T-helper 1 cell treated with Interleukin-12 subunit alpha and Interleukin-12 subunit beta and Interleukin-4 antibody, amounts not matched to agents 30 ng/mL and 1 ng/mL, for 36 hours (primary cell): ENCODE results near the gene UGT1A1. TPM values are rescaled to one million over a fixed set of nuclear protein-coding genes. Genes with fewer than 3 reads are reported as not detected.

Source experiments
- intact Hi-C: fragments of 100-400 bp; cut with micrococcal nuclease; formaldehyde crosslinking; loops from one replicate; pipeline ENCODE4 v1.15.1; 2024
- total RNA-seq: library from RNA; stranded (reverse); gene quantifications from 2 replicates; pipeline ENCODE4 v1.2.3, GENCODE V29; 2022

UGT1A1 gene
- total RNA-seq, 1 donor from 2014 or later, result not detected

GRCh38 chr2:233756429-233757081 lies 3.5 kb upstream of the UGT1A1 start:
- intact Hi-C loops, result no loop called here

DNA sequence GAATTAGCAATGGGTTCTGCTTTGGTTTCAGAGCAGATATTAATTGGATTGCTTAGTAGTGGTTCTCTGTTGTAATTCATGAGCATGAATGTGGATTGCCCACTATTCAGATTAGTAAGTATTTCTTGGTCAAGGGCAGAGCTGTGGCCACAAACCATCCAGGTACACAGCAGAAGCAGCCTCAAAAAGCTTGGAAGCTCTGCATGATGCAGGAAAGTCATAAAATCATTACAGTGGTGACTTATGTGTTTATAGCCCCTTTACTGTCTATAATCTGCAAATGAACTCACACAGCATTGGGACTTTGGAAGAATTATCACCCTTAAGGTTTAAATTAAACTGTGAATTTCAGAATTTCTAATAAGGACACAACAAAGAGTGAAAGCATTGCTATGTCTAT lies 1.9 kb upstream of the UGT1A1 start:
- intact Hi-C loops, result no loop called here

DNA sequence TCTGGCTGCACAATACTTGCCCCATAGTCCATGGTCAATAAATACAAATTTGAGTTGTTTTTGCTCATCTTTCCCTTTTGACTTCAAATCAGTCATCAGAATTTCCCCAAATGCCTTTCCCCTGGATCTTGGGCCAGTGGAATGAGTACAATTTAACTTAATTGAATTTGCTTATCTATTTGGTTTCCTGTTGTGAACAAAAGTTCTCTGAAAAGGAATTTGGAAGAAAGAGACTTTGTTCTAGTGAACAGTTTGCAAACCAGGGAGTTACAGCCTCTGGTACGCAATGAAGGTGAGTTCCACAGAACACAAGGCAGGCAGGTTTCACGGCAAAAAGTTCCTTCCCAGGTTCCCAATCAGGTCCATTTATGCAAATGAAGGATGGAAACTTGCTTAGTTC lies 1.2 kb upstream of the UGT1A1 start:
- intact Hi-C loops, result no loop called here

- intact Hi-C loops, result no loop called here
These were observed 1.1 kb downstream of the UGT1A1 start for GRCh38 chr2:233761040-233761769.

- intact Hi-C loops, result no loop called here
These were observed 4.2 kb downstream of the UGT1A1 start for GRCh38 chr2:233764264-233764663.

GRCh38 chr2:233764761-233765160 lies 4.7 kb downstream of the UGT1A1 start:
- intact Hi-C loops, result no loop called here

GRCh38 chr2:233766416-233766815 lies 6.3 kb downstream of the UGT1A1 start:
- intact Hi-C loops, result no loop called here

GRCh38 chr2:233768076-233768475 lies 8.0 kb downstream of the UGT1A1 start:
- intact Hi-C loops, result no loop called here

DNA sequence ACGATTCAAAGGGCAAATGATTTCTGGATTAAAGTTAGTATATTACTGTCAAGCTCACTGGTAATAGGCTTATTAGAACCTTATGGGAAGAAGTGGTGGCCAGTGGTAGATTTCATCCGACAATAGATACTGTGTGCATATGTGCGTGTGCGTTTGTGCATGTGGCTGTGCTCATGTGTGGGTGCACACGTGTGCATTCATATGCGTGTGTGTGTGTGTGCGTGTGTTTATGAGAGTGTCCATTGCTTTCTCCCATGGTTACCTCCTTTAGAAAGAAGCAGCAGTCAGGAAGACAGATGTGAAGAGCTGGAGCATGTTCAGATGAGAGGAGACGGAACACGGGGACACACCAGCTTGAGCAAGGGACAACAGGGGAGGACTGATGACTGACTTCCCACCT lies 9.2 kb downstream of the UGT1A1 start:
- intact Hi-C loops, result no loop called here

GRCh38 chr2:233772153-233772552 lies 12.1 kb downstream of the UGT1A1 start:
- intact Hi-C loops, result no loop called here

- intact Hi-C loops, result no loop called here
These were observed 12.5 kb downstream of the UGT1A1 start for GRCh38 chr2:233772583-233772982.

DNA sequence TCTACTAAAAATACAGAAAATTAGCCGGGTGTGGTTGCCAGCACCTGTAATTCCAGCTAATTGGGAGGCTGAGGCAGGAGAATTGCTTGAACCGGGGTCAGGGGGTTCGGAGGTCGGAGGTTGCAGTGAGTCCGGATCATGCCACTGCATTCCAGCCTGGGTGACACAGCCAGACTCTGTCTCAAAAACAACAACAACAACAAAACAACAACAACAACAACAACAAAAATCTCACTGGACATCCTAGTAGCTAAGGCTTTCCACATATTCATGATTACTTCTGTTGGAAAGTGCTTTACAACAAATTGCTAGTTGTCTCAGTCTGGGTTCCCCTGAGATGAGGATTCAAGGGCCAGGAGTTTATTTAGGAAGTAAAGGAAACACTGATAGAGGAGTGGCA lies 13.8 kb downstream of the UGT1A1 start:
- intact Hi-C loops, result no loop called here

- intact Hi-C loops, result no loop called here
These were observed 15.3 kb downstream of the UGT1A1 start for GRCh38 chr2:233775414-233775813.

- intact Hi-C loops, result no loop called here
These were observed 18.0 kb downstream of the UGT1A1 start, which contains the start of gene MROH2A for GRCh38 chr2:233778030-233778429. MROH2A (plus strand) TSS chr2:233778330; CDS start chr2:233779359, 1,029 bp downstream.

GRCh38 chr2:233779722-233780121 lies 19.7 kb downstream of the UGT1A1 start:
- intact Hi-C loops, result no loop called here

DNA sequence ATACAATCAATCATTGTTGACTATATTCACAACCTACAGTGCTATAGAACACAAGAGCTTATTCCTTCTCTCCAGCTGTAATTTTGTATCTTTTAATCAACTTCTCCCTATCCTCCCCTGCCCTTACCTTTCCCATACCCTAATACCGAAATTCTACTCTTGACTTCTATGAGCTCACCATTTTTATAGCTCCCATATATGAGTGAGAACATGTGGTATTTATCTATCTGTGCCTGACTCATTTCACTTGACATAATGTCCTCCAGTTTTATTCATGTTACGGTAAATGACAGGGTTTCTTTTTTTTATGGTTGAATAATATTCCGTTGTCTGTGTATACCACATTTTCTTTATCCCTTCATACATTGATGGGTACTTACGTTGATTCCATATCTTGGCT lies 20.7 kb downstream of the UGT1A1 start:
- intact Hi-C loops, result no loop called here

- intact Hi-C loops, result no loop called here
These were observed 29.5 kb downstream of the UGT1A1 start for GRCh38 chr2:233789554-233789953.

DNA sequence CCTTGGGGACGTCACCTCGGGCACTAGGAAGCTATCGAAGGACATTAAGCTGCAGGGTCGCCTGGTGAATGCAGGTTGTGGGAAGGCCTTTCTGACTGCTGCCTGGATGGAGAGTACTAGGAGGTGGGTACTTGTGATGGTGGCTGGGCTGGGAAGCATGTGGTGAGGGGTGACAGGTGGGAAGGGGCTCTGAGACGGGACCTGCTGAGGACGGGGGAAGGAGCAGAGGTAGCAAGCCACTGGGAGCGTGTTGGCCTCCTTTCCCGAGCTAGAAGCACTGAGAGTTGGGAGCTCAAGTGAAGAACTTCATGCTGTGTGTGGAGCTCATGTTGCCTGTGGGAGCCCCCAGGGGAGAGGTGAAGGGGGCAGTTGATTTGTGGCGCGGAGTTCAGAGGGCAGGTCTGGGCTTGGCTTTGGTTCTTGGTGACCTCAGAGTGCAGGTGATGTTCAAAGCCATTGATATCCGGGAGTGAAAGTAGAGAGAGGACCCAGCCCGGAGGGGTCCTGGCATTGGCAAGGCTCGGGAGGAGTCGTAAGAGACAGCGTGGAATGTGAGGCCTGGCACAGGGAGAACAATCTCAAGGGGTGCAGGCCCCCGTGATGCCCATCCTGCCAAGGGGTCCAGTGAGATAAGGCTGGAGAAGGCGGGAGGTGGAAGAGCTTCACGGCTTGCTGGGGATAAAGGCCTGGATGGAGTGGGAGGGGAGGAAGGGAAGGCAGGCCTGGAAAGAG lies 31.2 kb downstream of the UGT1A1 start:
- intact Hi-C loops, result loop anchor here (10.0 kb wide), 1 partner anchor 1583 kb away; no protein-coding TSS in a partner anchor

GRCh38 chr2:233791883-233792329 lies 31.8 kb downstream of the UGT1A1 start:
- intact Hi-C loops, result loop anchor here (10.0 kb wide), 1 partner anchor 1583 kb away; no protein-coding TSS in a partner anchor

GRCh38 chr2:233792720-233793119 lies 32.6 kb downstream of the UGT1A1 start:
- intact Hi-C loops, result loop anchor here (10.0 kb wide), 1 partner anchor 1582 kb away; no protein-coding TSS in a partner anchor

DNA sequence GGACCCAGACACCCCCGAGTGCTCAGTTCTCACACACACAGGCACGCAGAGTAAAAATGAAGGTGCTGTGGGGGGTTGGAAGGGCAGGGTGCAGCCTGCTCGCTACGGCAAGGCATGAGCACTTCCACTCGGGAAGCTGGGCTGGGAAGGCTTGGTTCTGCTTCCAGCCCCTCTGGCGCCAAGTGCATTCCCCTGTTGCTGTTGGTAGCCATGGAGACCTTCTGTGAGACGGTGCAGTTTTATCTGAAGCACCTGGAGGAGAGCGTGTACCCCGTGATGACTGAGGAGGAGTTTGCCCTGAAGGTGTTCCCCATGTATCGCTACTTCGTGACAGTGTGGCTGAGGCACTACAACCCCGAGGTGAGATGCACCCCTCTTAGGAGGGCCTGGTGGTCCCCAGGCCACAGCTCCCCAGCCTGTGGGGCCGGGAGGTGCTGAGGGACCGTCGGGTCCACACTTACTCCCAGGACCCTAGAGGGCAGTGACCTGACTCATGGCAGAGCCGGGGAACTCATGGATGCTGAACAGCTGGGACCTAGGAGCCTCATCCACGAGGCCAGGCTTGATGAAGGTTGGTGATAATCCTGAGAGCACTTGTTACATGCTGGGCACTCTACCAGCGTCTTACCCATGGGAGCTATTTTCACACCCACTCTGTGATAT lies 33.5 kb downstream of the UGT1A1 start:
- intact Hi-C loops, result loop anchor here (10.0 kb wide), 1 partner anchor 1581 kb away; no protein-coding TSS in a partner anchor
